ENCODE data around the gene PCLO.

DNA sequence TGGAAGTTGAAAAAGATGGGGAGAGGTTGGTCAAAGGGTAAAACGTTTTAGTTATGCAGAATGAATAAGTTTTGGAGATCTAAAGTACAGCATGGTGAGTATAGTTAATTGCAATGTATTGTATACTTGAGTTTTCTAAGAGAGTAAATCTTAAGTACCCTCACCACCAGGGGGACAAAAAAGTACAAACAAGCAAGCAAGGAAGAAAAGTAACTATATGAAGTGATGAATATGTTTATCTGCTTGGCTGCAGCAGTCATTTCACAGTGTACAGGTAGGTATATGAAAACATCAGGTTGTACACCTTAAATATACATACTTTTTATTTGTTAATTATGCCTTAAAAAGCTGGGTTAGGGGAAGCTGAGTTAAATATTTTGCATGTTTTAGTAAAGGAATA is 157.3 kb downstream of the PCLO start:
- TF ChIP-seq, protein P1, sequence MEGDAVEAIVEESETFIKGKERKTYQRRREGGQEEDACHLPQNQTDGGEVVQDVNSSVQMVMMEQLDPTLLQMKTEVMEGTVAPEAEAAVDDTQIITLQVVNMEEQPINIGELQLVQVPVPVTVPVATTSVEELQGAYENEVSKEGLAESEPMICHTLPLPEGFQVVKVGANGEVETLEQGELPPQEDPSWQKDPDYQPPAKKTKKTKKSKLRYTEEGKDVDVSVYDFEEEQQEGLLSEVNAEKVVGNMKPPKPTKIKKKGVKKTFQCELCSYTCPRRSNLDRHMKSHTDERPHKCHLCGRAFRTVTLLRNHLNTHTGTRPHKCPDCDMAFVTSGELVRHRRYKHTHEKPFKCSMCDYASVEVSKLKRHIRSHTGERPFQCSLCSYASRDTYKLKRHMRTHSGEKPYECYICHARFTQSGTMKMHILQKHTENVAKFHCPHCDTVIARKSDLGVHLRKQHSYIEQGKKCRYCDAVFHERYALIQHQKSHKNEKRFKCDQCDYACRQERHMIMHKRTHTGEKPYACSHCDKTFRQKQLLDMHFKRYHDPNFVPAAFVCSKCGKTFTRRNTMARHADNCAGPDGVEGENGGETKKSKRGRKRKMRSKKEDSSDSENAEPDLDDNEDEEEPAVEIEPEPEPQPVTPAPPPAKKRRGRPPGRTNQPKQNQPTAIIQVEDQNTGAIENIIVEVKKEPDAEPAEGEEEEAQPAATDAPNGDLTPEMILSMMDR (IDR thresholded peaks at IDR 0.05; ENCODE audit: low read depth, low read length, missing input control) = no peak
- TF ChIP-seq EGR1 (IDR thresholded peaks at IDR 0.05; ENCODE audit: low read depth in 2 of 2) (no peak), YY1 (IDR thresholded peaks at IDR 0.05) (no peak), RAD21 (IDR thresholded peaks at IDR 0.05) (no peak), JUND (IDR thresholded peaks at IDR 0.05) (no peak), TAF1 (conservative IDR thresholded peaks at IDR 0.05) (no peak), SP1 (IDR thresholded peaks at IDR 0.05) (no peak), FOXA1 (IDR thresholded peaks at IDR 0.05) (no peak), NR2F2 (IDR thresholded peaks at IDR 0.05) (no peak), HNF4G (IDR thresholded peaks at IDR 0.05) (no peak)
- TF ChIP-seq, protein P2, sequence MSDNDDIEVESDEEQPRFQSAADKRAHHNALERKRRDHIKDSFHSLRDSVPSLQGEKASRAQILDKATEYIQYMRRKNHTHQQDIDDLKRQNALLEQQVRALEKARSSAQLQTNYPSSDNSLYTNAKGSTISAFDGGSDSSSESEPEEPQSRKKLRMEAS (IDR thresholded peaks at IDR 0.05) = no peak

Measured in liver (tissue), 3 donors.